ENCODE data around the gene HBD.
"Not testable (repeated sequence)": the region's sequence is repeated elsewhere in the genome, so short reads cannot be mapped to it uniquely, and the experiment has no call there.

Gene HBD

GRCh38 chr11:5249807-5250396 lies 15.6 kb upstream of the HBD start, which contains the start of gene HBG1:
Gene HBG1 (minus strand): TSS chr11:5249857. CDS start chr11:5249804, 53 bp downstream.
- not testable (repeated sequence) for TF ChIP-seq TAF1 (IDR thresholded peaks at IDR 0.05; ENCODE audit: low read depth); CREB1 (IDR thresholded peaks at IDR 0.05; ENCODE audit: low read depth); EGR1 (IDR thresholded peaks at IDR 0.05)

- TF ChIP-seq FOXM1 (IDR thresholded peaks at IDR 0.05; ENCODE audit: borderline replicate concordance, low read depth) = no peak
- no peak for TF ChIP-seq NFIC (IDR thresholded peaks at IDR 0.05)
- no peak for TF ChIP-seq YY1 (IDR thresholded peaks at IDR 0.05; ENCODE audit: low read depth)
- no peak for TF ChIP-seq TCF12 (IDR thresholded peaks at IDR 0.05; ENCODE audit: low read depth)
- TF ChIP-seq EP300 (IDR thresholded peaks at IDR 0.05; ENCODE audit: borderline replicate concordance) = no peak
- no peak for TF ChIP-seq EGR1 (IDR thresholded peaks at IDR 0.05)
- TF ChIP-seq CREB1 (IDR thresholded peaks at IDR 0.05; ENCODE audit: low read depth) = no peak
Observed at GRCh38 chr11:5247472-5248192, 13.3 kb upstream of the HBD start.

DNA sequence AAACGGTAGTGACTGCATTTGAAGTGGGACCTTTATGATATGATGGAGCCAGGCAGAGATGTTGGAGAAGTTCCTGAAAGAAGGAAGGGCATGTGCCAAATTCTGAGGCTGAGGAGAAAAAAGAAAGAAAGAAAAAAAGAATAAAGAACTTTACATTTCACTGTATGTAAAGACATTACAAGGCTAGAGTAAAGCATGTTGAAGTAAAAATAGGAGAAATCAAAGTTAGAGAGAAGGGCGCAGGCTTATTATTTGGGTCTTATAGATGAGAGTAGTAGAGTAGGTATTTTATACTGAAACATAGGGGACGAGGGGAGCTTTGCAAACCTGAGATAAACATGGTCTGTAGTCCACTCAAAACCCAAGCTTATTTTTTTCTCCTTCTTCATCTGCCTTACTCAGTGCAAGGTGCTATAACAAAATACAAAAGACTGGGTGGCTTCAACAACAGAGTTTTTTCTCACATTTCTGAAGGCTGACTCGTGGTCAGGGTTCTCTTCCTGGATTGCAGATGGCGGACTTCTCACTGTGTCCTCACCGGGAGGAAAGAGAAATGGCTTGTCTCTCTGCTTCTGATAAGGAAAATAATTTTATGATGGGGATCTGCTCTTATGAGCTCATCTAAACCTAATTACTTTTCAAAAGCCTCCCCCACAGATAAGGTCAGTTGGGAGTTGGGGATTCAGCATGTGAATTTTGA lies 12.6 kb upstream of the HBD start:
- TF ChIP-seq USF1 (IDR thresholded peaks at IDR 0.05) (no peak), CREB1 (IDR thresholded peaks at IDR 0.05; ENCODE audit: low read depth) (no peak), TAF1 (IDR thresholded peaks at IDR 0.05; ENCODE audit: low read depth) (no peak), EP300 (IDR thresholded peaks at IDR 0.05; ENCODE audit: borderline replicate concordance) (no peak), NFIC (IDR thresholded peaks at IDR 0.05) (no peak), RAD21 (IDR thresholded peaks at IDR 0.05; ENCODE audit: low read depth) (no peak), TCF12 (IDR thresholded peaks at IDR 0.05; ENCODE audit: low read depth) (no peak), CEBPB (IDR thresholded peaks at IDR 0.05) (no peak), TEAD4 (IDR thresholded peaks at IDR 0.05) (no peak)
- TF ChIP-seq, protein P1, sequence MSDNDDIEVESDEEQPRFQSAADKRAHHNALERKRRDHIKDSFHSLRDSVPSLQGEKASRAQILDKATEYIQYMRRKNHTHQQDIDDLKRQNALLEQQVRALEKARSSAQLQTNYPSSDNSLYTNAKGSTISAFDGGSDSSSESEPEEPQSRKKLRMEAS (IDR thresholded peaks at IDR 0.05) = no peak

GRCh38 chr11:5245155-5245554 lies 10.9 kb upstream of the HBD start:
- no peak for TF ChIP-seq YY1 (IDR thresholded peaks at IDR 0.05; ENCODE audit: low read depth)
- TF ChIP-seq FOXM1 (IDR thresholded peaks at IDR 0.05; ENCODE audit: borderline replicate concordance, low read depth) = no peak
- no peak for TF ChIP-seq TCF12 (IDR thresholded peaks at IDR 0.05; ENCODE audit: low read depth)
- no peak for TF ChIP-seq TEAD4 (IDR thresholded peaks at IDR 0.05)
- no peak for TF ChIP-seq RAD21 (IDR thresholded peaks at IDR 0.05; ENCODE audit: low read depth)
- TF ChIP-seq, protein P2, sequence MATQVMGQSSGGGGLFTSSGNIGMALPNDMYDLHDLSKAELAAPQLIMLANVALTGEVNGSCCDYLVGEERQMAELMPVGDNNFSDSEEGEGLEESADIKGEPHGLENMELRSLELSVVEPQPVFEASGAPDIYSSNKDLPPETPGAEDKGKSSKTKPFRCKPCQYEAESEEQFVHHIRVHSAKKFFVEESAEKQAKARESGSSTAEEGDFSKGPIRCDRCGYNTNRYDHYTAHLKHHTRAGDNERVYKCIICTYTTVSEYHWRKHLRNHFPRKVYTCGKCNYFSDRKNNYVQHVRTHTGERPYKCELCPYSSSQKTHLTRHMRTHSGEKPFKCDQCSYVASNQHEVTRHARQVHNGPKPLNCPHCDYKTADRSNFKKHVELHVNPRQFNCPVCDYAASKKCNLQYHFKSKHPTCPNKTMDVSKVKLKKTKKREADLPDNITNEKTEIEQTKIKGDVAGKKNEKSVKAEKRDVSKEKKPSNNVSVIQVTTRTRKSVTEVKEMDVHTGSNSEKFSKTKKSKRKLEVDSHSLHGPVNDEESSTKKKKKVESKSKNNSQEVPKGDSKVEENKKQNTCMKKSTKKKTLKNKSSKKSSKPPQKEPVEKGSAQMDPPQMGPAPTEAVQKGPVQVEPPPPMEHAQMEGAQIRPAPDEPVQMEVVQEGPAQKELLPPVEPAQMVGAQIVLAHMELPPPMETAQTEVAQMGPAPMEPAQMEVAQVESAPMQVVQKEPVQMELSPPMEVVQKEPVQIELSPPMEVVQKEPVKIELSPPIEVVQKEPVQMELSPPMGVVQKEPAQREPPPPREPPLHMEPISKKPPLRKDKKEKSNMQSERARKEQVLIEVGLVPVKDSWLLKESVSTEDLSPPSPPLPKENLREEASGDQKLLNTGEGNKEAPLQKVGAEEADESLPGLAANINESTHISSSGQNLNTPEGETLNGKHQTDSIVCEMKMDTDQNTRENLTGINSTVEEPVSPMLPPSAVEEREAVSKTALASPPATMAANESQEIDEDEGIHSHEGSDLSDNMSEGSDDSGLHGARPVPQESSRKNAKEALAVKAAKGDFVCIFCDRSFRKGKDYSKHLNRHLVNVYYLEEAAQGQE (IDR thresholded peaks at IDR 0.05; ENCODE audit: low read depth) = no peak
- no peak for TF ChIP-seq NFIC (IDR thresholded peaks at IDR 0.05)
- TF ChIP-seq EP300 (IDR thresholded peaks at IDR 0.05; ENCODE audit: borderline replicate concordance) = no peak
- TF ChIP-seq, protein P1 (IDR thresholded peaks at IDR 0.05) = no peak
- TF ChIP-seq EGR1 (IDR thresholded peaks at IDR 0.05) = no peak
- no peak for TF ChIP-seq CEBPB (IDR thresholded peaks at IDR 0.05)
- no peak for TF ChIP-seq TAF1 (IDR thresholded peaks at IDR 0.05; ENCODE audit: low read depth)
- TF ChIP-seq CREB1 (IDR thresholded peaks at IDR 0.05; ENCODE audit: low read depth) = no peak
- no peak for TF ChIP-seq USF1 (IDR thresholded peaks at IDR 0.05)
- no peak for TF ChIP-seq ZBTB7A (IDR thresholded peaks at IDR 0.05; ENCODE audit: low read depth)

GRCh38 chr11:5243816-5244180 lies 9.5 kb upstream of the HBD start:
- TF ChIP-seq USF1 (IDR thresholded peaks at IDR 0.05) = no peak
- no peak for TF ChIP-seq TAF1 (IDR thresholded peaks at IDR 0.05; ENCODE audit: low read depth)
- TF ChIP-seq CREB1 (IDR thresholded peaks at IDR 0.05; ENCODE audit: low read depth) = no peak
- TF ChIP-seq, protein P2 (IDR thresholded peaks at IDR 0.05; ENCODE audit: low read depth) = no peak
- no peak for TF ChIP-seq CEBPB (IDR thresholded peaks at IDR 0.05)
- TF ChIP-seq, protein P1 (IDR thresholded peaks at IDR 0.05) = no peak
- TF ChIP-seq TEAD4 (IDR thresholded peaks at IDR 0.05) = no peak
- no peak for TF ChIP-seq ZBTB7A (IDR thresholded peaks at IDR 0.05; ENCODE audit: low read depth)
- TF ChIP-seq RAD21 (IDR thresholded peaks at IDR 0.05; ENCODE audit: low read depth) = no peak

Measured in Ishikawa (cell line).